Measurements from ENCODE around the gene ADCY7. TPM values are rescaled to one million over a fixed set of nuclear protein-coding genes. Genes with fewer than 3 reads are reported as not detected.

ADCY7 gene
- total RNA-seq, 1 experiment from 2014 or later = 8.7 TPM

DNA sequence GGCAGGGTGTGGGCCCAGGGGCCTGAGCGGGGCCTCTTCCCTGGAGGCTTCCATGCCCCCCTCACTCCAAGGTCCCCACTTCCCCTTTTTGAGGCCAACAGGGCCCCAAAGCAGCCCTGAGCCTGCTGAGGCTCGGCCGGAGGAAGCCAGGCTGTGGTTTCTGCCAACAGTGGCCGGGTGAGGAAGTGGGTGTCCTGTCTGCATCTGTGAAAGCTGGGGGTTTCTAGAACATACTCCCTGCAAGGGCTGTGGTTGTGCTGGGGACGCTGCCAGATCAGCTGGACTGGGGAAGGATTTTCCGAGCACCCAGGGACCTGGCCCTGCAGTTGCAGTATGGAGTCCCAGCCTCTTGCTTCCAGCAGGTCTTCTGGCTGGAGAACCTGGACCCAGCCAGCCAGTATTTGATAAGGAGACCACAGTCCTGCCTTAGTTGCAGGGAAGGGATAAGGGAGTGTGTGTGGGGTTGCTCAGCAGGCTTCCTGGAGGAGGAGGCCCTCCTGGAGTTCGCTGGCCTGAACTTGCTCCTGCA, 15.7 kb downstream of the ADCY7 start:
- no peak for DNase-seq (ENCODE audit: low read depth)

DNA sequence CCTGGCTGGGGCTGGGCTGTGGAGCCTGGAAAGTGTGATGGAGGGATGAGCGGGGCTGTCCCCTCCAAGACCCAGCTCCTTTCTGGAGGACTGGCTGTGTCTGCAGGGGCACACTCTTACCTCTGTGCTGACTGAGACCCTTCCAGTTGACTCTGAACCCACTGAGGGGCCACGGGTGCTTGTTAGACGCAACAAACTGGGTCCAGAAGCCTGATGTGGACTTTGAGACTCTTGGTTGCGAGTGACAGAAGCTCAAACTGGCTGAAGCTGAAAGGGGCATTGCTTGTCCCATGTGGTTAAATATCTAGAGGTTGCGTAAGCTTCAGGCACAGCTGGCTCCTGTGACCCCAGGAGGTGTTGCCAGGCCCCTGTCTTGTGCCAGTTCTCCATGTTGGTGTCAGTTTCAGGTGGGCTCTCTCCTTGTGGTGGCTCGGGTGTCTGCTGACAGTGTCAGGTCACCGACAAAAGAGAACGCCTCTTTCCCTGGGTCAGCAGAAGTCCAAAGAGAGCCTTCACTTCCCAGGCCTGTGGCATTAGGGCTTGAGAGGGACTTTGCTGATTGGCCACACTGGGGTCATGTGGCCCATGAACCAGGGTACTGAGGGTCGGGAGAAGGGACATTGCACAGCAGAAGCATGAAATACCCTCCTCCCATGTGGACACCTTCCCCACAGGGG, 16.7 kb downstream of the ADCY7 start:
- DNase-seq (ENCODE audit: low read depth) = no peak

GRCh38 chr16:50284131-50284911, 18.0 kb downstream of the ADCY7 start:
- DNase-seq (ENCODE audit: low read depth) = no peak

- no peak for DNase-seq (ENCODE audit: low read depth)
These were observed 19.2 kb downstream of the ADCY7 start for GRCh38 chr16:50285406-50286003.

GRCh38 chr16:50286681-50287080, 20.3 kb downstream of the ADCY7 start:
- DNase-seq (ENCODE audit: low read depth) = no peak

GRCh38 chr16:50288026-50288425, 21.7 kb downstream of the ADCY7 start:
- no peak for DNase-seq (ENCODE audit: low read depth)

- no peak for DNase-seq (ENCODE audit: low read depth)
These were observed 22.6 kb downstream of the ADCY7 start for GRCh38 chr16:50288920-50289319.

- DNase-seq (ENCODE audit: low read depth) = no peak
These were observed 23.8 kb downstream of the ADCY7 start for GRCh38 chr16:50289950-50290764.

- DNase-seq (ENCODE audit: low read depth) = no peak
These were observed 24.5 kb downstream of the ADCY7 start for GRCh38 chr16:50290856-50291255.

- DNase-seq (ENCODE audit: low read depth) = no peak
These were observed 25.6 kb downstream of the ADCY7 start for GRCh38 chr16:50291719-50292565.

DNA sequence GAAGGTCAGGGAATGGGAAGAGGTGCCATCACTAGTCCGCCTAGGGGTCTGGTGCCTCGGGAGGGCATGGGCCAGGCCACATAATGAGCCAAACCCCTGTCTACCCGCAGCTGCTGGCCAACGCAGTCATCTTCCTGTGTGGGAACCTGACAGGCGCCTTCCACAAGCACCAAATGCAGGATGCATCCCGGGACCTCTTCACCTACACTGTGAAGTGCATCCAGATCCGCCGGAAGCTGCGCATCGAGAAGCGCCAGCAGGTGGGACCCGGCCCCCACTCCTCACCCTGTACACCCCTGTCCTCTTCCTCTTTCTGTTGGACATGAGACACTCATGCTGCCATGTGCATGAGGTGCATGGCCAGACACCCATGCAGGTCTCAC, 26.2 kb downstream of the ADCY7 start:
- DNase-seq (ENCODE audit: low read depth) = no peak

GRCh38 chr16:50293041-50293783, 26.9 kb downstream of the ADCY7 start:
- no peak for DNase-seq (ENCODE audit: low read depth)

DNA sequence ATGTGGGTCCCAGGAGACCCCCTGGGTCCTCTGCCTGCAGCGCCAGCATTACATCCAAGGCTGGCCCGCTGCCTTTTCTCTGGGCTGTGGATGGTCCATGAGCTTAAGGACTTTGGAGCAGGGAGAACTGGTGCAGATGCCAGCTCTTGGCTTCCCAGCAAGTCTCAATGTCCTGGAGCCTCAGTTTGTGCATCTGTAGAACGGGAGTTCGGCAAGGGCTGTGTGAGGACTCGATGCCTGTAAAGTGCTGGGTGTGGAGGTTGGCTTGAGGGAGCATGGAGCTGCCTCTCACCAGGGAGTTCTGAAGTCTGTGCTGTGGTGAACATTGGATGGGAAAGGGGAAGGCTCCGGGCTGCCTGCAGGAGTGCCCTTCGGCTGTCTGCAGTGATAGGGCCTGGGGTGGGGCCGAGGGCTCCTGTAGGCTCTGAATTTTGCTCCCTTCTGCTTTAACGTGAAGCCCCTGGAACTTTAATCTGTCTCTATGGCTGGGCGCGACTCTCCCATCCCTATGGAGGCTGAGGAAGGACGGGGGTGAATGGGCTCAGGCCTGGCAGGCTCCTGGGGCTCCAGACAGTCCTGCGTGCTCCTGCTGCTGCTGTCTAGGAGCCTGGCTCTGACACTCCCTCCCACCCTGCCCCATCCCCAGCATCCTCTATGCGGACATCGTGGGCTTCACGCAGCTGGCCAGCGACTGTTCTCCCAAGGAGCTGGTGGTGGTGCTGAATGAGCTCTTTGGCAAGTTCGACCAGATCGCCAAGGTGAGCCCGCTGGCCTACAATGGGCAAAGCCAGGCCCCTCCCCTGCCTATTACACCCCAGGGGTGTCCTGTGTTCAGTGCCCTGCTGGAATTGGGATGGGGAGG, 27.9 kb downstream of the ADCY7 start:
- DNase-seq (ENCODE audit: low read depth) = no peak

GRCh38 chr16:50294955-50295354, 28.6 kb downstream of the ADCY7 start:
- DNase-seq (ENCODE audit: low read depth) = no peak

- DNase-seq (ENCODE audit: low read depth) = no peak
These were observed 29.3 kb downstream of the ADCY7 start for GRCh38 chr16:50295541-50296132.

GRCh38 chr16:50296807-50297206, 30.5 kb downstream of the ADCY7 start:
- no peak for DNase-seq (ENCODE audit: low read depth)

DNA sequence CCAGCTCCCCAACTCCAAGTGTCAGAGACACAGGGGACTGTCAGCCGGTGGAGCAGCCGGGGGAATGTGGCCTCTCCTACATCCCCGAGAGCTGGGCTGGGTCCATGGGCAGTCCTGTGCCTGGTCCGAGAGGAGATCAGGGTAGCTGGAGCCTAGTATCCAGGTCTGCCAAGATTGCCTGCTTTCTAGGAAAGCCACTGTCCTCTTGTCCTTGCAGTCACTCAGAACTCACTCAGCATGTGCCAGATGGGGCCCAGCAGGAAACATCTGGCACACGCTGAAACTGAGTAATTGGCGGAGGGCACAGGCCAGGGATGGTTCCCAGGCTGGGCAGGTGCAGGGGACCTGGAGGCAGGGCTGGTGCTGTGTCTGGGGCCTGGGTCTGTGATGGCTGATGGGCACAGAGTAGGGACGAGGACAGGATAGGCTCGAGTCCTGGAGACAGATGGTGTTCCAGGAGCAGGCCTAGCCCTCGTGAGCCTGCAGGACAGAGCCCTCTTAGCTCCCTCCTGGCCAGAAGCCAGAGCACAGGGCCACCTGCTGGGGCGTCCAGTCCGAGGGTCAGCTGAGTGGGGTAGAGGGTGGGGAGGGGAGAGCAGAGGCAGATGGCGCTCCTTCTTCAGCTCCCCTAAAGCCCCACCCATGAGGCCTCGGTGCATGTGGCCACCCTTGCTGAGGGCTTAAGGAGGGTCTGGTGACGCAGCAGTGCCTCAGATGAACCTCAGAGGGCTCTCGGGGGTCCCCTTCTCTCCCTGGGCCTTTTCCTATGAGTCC, 31.1 kb downstream of the ADCY7 start:
- DNase-seq (ENCODE audit: low read depth) = no peak

GRCh38 chr16:50298075-50298460, 31.7 kb downstream of the ADCY7 start:
- no peak for DNase-seq (ENCODE audit: low read depth)
